ENCODE data around the gene KIAA1755. TPM values are rescaled to one million over a fixed set of nuclear protein-coding genes. Genes with fewer than 3 reads are reported as not detected.

KIAA1755 gene
- total RNA-seq, 1 experiment from 2014 or later: not detected

GRCh38 chr20:38209736-38210405 lies 50.7 kb downstream of the KIAA1755 start:
- intact Hi-C loops (cut with micrococcal nuclease; ENCODE audit: unreplicated experiment): no loop called here
- Histone ChIP-seq H3K4me1 (ENCODE audit: insufficient read depth, low read length, poor library complexity, severe bottlenecking) (no peaks in the 10 kb centered on the region), H3K27ac (ENCODE audit: low read depth, low read length, poor library complexity, severe bottlenecking) (no peak overlapping the region), H3K36me3 (ENCODE audit: insufficient read depth, low read length, poor library complexity, severe bottlenecking) (no peaks in the 10 kb centered on the region), H3K9me3 (ENCODE audit: low read depth, low read length, poor library complexity, severe bottlenecking) (no peaks in the 10 kb centered on the region), H3K4me3 (ENCODE audit: low read depth, low read length, poor library complexity, severe bottlenecking) (no peak overlapping the region), H3K27me3 (replicated peaks; ENCODE audit: insufficient read depth, low read depth, low read length, poor library complexity) (peaks cover 13% of the 10 kb centered on the region)
- DNase-seq (ENCODE audit: low spot score): no peak
- CTCF ChIA-PET: interaction anchor here (1.1 kb wide), 1 partner anchor 11 kb away, joined by 4 read pairs; no protein-coding TSS in a partner anchor
- TF ChIP-seq, protein P1, sequence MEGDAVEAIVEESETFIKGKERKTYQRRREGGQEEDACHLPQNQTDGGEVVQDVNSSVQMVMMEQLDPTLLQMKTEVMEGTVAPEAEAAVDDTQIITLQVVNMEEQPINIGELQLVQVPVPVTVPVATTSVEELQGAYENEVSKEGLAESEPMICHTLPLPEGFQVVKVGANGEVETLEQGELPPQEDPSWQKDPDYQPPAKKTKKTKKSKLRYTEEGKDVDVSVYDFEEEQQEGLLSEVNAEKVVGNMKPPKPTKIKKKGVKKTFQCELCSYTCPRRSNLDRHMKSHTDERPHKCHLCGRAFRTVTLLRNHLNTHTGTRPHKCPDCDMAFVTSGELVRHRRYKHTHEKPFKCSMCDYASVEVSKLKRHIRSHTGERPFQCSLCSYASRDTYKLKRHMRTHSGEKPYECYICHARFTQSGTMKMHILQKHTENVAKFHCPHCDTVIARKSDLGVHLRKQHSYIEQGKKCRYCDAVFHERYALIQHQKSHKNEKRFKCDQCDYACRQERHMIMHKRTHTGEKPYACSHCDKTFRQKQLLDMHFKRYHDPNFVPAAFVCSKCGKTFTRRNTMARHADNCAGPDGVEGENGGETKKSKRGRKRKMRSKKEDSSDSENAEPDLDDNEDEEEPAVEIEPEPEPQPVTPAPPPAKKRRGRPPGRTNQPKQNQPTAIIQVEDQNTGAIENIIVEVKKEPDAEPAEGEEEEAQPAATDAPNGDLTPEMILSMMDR (conservative IDR thresholded peaks at IDR 0.05; ENCODE audit: low read depth, low read length): no peak
- TF ChIP-seq EZH2 (IDR thresholded peaks at IDR 0.05; ENCODE audit: borderline replicate concordance, low read depth, low read length, poor library complexity, severe bottlenecking): no peak
- no TSS peak for BruUV-seq (replicated peaks)
- POLR2A ChIA-PET (ENCODE audit: low non-redundant PET): no interaction called here

DNA sequence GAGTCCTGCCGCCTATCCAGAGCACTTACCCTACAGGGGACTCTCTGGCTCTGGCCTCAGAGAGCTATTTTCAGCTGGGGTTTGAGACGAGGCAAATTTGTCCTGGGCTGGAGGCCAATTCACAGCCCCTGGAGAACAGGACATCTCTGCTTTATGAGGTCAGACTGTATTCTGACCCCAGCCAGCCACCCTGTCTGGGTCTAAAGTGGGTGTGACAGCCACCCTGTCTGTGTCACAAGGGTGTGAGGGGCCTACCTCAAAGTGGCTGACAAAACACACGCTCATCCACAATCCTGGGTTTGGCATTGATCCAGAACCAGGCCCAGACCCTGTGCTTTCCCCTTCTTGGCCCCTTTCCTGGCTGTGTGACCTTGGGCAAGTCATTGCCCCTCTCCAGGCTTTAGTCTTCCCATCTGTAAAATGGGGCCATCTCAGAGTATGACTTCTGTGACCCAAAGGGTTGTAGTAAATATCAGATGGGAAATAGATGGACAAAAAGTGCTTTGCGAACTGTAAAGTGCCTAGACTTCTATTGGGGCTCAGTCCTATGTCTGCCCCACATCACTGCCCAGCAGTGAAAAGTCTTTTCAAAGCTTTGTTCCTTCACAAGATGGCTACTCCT lies 51.4 kb downstream of the KIAA1755 start:
- CTCF ChIA-PET: no interaction called here
- Histone ChIP-seq H3K27ac (ENCODE audit: low read depth, low read length, poor library complexity, severe bottlenecking) (no peak overlapping the region), H3K4me1 (ENCODE audit: insufficient read depth, low read length, poor library complexity, severe bottlenecking) (no peaks in the 10 kb centered on the region), H3K36me3 (ENCODE audit: insufficient read depth, low read length, poor library complexity, severe bottlenecking) (no peaks in the 10 kb centered on the region), H3K9me3 (ENCODE audit: low read depth, low read length, poor library complexity, severe bottlenecking) (no peaks in the 10 kb centered on the region), H3K27me3 (replicated peaks; ENCODE audit: insufficient read depth, low read depth, low read length, poor library complexity) (peaks cover 20% of the 10 kb centered on the region), H3K4me3 (ENCODE audit: low read depth, low read length, poor library complexity, severe bottlenecking) (no peak overlapping the region)
- DNase-seq (ENCODE audit: low spot score): no peak
- no peak for TF ChIP-seq EZH2 (IDR thresholded peaks at IDR 0.05; ENCODE audit: borderline replicate concordance, low read depth, low read length, poor library complexity, severe bottlenecking)
- no TSS peak for BruUV-seq (replicated peaks)
- POLR2A ChIA-PET (ENCODE audit: low non-redundant PET): no interaction called here
- intact Hi-C loops (cut with micrococcal nuclease; ENCODE audit: unreplicated experiment): no loop called here

DNA sequence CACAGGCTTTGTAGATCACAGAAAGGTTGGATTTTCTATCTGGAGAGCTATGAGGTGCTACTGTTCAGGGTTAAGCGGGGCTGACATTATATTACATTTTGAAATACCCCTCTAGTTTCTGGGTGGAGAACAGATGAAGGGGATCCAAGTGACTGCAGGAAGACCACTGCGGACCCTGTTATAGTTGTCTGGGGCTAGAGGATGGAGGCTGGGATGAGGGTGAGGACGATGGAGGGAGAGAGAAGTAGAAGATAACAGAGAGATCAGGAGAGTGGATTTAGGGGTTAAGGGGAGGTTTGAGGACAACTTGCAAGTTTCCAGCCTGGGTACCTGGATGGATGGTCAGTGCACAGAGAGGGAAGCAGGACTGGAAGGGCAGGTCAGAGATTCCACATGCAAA lies 52.0 kb downstream of the KIAA1755 start:
- Histone ChIP-seq H3K4me3 (ENCODE audit: low read depth, low read length, poor library complexity, severe bottlenecking) (no peak overlapping the region), H3K4me1 (ENCODE audit: insufficient read depth, low read length, poor library complexity, severe bottlenecking) (no peaks in the 10 kb centered on the region), H3K27me3 (replicated peaks; ENCODE audit: insufficient read depth, low read depth, low read length, poor library complexity) (peaks cover 27% of the 10 kb centered on the region), H3K36me3 (ENCODE audit: insufficient read depth, low read length, poor library complexity, severe bottlenecking) (no peaks in the 10 kb centered on the region), H3K27ac (ENCODE audit: low read depth, low read length, poor library complexity, severe bottlenecking) (no peak overlapping the region), H3K9me3 (ENCODE audit: low read depth, low read length, poor library complexity, severe bottlenecking) (no peaks in the 10 kb centered on the region)
- intact Hi-C loops (cut with micrococcal nuclease; ENCODE audit: unreplicated experiment): no loop called here
- DNase-seq (ENCODE audit: low spot score): no peak
- ChIA-PET POLR2A (ENCODE audit: low non-redundant PET) (no interaction called here), CTCF (no interaction called here)
- no TSS peak for BruUV-seq (replicated peaks)
- TF ChIP-seq, protein P1 (conservative IDR thresholded peaks at IDR 0.05; ENCODE audit: low read depth, low read length): no peak
- no peak for TF ChIP-seq EZH2 (IDR thresholded peaks at IDR 0.05; ENCODE audit: borderline replicate concordance, low read depth, low read length, poor library complexity, severe bottlenecking)
